Transverse colon (tissue), 4 donors: ENCODE results near the gene DNM1. TPM values are rescaled to one million over a fixed set of nuclear protein-coding genes. Genes with fewer than 3 reads are reported as not detected.

Experiments used
- DNase-seq: peaks from one replicate; pipeline ENCODE4 v3.0.0-alpha.2; 2019
- H3K27ac ChIP-seq, 4 donors: fragments of 200-600 bp; sonication (generic); 2 replicates each; pipeline ENCODE4 v1.5.1; 2016 to 2018; ENCODE audit warnings: inconsistent platforms in 4 of 4
- H3K27me3 ChIP-seq: fragments of 200-600 bp; sonication (generic); 2 replicates; pipeline ENCODE4 v1.5.1; 2017; ENCODE audit warnings: inconsistent platforms
- H3K36me3 ChIP-seq, 4 donors: fragments of 200-600 bp; sonication (generic); 2 replicates each; pipeline ENCODE4 v1.5.1; 2017 to 2019; ENCODE audit warnings: inconsistent platforms in 4 of 4
- H3K4me1 ChIP-seq, 4 donors: fragments of 200-600 bp; sonication (generic); 2 replicates each; pipeline ENCODE4 v1.5.1; 2017 to 2020; ENCODE audit warnings: inconsistent platforms in 4 of 4
- H3K4me3 ChIP-seq, 4 donors: fragments of 200-600 bp; sonication (generic); 1 replicate in 1 of 4; 2 replicates in 3 of 4; pipeline versions ENCODE4 v1.5.1 to v1.6.1; 2017 to 2019; ENCODE audit warnings: inconsistent platforms in 4 of 4
- H3K9me3 ChIP-seq, 2 donors: fragments of 200-600 bp; sonication (generic); 2 replicates each; pipeline ENCODE4 v1.5.1; 2017 to 2019; ENCODE audit warnings: inconsistent platforms in 2 of 2
- EP300 ChIP-seq: sonication (generic); formaldehyde crosslinking; IDR thresholded peaks from one replicate; pipeline ENCODE4 v1.6.1; 2017; ENCODE audit warnings: antibody characterized with exemption, low read depth
- POLR2A ChIP-seq: fragments of 450-650 bp; IDR thresholded peaks from one replicate; pipeline ENCODE4 v1.6.1; 2016; ENCODE audit warnings: antibody characterized with exemption, mild to moderate bottlenecking, moderate library complexity
- POLR2AphosphoS5 ChIP-seq, 3 donors: sonication (generic); formaldehyde crosslinking; IDR thresholded peaks; one replicate each; pipeline ENCODE4 v1.6.1; 2016; ENCODE audit warnings: antibody characterized with exemption in 3 of 3
- WGBS, 2 donors: methylation state at CpG; one replicate each; pipeline ENCODE4 v1.1.5; 2018; ENCODE audit warnings: low coverage in 1 of 2; 5-methylcytosine and 5-hydroxymethylcytosine counted together
- in situ Hi-C, 4 donors: fragments of 200-750 bp; cut with MboI; loops; one replicate each; pipeline versions ENCODE4 v1.15.0 to v1.15.1; 2017; ENCODE audit warnings: low sequenced_read_pairs in 3 of 4, low pct_ligation_motif_present in 1 of 4, low pct_unique_long_range_greater_than_20kb in 1 of 4
- intact Hi-C: fragments of 100-400 bp; cut with DNase I; formaldehyde crosslinking; loops from one replicate; pipeline ENCODE4 v1.15.1; 2023; ENCODE audit warnings: low total_unique reads
- total RNA-seq, 4 donors: library from RNA; depleted of rRNA; stranded (reverse); fragments of >200 nt; gene quantifications; one replicate each; pipeline ENCODE4 v1.1.0, GENCODE V29; 2016
- TF ChIP-seq, protein P1 (sequence below), 5 experiments: fragments of 200-600 bp in 3 of 5; fragments of 450-650 bp in 2 of 5; sonication (generic) in 3 of 5; IDR thresholded peaks; 1 replicate in 2 of 5; 2 replicates in 3 of 5; pipeline ENCODE4 v1.5.1; 2016 to 2017; ENCODE audit warnings: antibody characterized with exemption in 5 of 5, inconsistent platforms in 3 of 5, mild to moderate bottlenecking in 2 of 5, moderate library complexity in 1 of 5

DNM1 gene
- total RNA-seq, 4 donors from 2014 or later: 7.5 to 41.8 (median 14.3) TPM

DNA sequence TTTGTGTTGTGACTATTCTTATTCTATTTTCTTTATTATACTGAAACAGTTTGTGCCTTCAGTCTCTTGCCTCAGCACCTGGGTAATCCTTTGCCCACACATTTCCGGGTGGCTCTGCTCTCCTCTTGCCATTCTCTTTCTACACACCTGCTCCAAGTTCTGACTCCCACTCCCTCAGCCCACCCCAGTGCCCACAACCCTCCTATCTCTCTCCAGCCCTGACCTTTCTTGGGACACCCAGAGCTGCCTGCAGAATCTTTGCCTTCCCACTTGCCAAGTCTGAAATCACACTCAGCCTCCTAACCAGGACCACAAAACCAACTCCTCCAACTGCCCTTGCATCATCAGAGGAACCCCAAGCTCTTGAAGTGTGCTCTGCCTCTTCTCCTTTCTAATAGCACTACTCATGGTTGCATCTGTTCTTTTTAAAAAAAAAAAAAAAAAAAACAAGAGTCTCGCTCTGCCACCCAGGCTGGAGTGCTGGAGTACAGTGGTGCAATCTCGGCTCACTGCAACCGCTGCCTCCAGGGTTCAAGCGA is 77.0 kb downstream of the DNM1 start:
- 95 to 100% methylated on average over 3 to 5 of the region's 5 CpGs for WGBS, 2 donors
- TF ChIP-seq POLR2AphosphoS5 (IDR thresholded peaks at IDR 0.05): no peak
- TF ChIP-seq POLR2A: no peak
- TF ChIP-seq, protein P1, sequence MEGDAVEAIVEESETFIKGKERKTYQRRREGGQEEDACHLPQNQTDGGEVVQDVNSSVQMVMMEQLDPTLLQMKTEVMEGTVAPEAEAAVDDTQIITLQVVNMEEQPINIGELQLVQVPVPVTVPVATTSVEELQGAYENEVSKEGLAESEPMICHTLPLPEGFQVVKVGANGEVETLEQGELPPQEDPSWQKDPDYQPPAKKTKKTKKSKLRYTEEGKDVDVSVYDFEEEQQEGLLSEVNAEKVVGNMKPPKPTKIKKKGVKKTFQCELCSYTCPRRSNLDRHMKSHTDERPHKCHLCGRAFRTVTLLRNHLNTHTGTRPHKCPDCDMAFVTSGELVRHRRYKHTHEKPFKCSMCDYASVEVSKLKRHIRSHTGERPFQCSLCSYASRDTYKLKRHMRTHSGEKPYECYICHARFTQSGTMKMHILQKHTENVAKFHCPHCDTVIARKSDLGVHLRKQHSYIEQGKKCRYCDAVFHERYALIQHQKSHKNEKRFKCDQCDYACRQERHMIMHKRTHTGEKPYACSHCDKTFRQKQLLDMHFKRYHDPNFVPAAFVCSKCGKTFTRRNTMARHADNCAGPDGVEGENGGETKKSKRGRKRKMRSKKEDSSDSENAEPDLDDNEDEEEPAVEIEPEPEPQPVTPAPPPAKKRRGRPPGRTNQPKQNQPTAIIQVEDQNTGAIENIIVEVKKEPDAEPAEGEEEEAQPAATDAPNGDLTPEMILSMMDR (IDR thresholded peaks at IDR 0.05): no peak
- no peak for TF ChIP-seq EP300
- Histone ChIP-seq H3K4me3 (no peak overlapping the region), H3K27me3 (no peaks in the 10 kb centered on the region), H3K36me3 (no peaks in the 10 kb centered on the region), H3K27ac (no peak overlapping the region), H3K4me1 (peaks cover 10 to 13% (median 12%) of the 10 kb centered on the region in 4 donors), H3K9me3 (no peaks in the 10 kb centered on the region)
- in situ Hi-C loops: no loop called here
- intact Hi-C loops: no loop called here
- DNase-seq: no peak

DNA sequence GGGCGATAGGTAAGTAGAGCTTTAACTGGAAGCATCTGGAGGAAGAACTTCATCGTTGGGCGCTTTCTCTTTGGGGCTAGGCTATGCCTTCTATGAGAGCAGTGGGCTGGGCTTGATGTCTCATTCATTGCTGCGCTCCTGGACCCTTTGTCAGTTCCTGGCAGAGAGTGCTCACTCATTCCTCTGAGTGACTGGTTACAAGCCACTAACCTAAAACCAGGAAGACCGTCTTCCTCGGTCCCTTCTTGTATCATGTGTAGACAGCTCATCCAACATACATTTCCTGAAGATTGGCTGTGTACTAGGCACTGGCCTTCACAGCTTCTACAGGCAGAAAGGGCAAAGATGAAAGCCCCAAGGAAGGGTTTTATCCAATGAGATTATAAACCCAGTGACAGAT is 79.3 kb downstream of the DNM1 start:
- DNase-seq: no peak
- Histone ChIP-seq H3K9me3 (no peaks in the 10 kb centered on the region), H3K27me3 (no peaks in the 10 kb centered on the region), H3K4me3 (no peak overlapping the region), H3K4me1 (peaks cover under 1 to 2% (median under 1%) of the 10 kb centered on the region in 4 donors), H3K27ac (no peak overlapping the region), H3K36me3 (peaks cover 0 to 8% (median 0%) of the 10 kb centered on the region in 4 donors)
- TF ChIP-seq, protein P1 (IDR thresholded peaks at IDR 0.05): no peak
- no peak for TF ChIP-seq EP300
- no peak for TF ChIP-seq POLR2AphosphoS5 (IDR thresholded peaks at IDR 0.05)
- TF ChIP-seq POLR2A: no peak
- WGBS, 2 donors: 96% methylated on average over 3 to 6 of the region's 6 CpGs
- intact Hi-C loops (no loop called here), in situ Hi-C loops (no loop called here)

DNA sequence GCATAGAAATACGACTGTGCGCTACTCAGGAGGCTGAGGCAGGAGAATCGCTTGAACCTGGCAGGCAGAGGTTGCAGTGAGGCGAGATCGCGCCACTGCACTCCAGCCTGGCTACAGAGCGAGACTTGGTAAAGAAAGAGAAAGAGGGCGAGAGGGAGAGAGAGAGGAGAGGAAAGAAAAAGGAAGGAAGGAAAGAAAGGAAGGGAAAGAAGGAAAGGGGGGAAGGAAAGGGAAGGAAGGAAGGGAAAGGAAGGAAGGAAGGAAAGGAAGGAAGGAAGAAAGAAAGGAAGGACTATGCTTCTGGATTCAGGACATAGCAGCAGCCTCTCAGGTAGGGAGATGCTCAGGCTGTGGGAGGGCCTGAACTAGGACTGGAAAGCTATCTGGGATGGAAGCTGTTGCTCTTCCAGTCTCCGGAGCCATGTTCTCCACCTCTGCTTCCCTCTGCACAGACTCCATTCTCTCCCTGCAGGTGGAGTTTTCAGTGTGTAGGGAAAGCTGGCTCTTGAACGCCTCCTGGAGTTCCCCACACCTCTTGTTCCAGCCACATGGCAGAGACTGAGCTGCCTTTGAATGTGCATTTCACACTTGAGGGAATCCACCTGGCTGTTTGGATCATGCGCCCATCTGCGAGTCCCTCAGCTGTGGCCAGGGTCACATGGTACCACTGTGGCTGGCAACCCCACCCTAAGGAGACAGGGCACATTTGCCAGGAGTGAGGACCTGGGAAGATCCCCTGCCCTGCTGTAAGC is 82.0 kb downstream of the DNM1 start:
- Histone ChIP-seq H3K27ac (no peak overlapping the region), H3K4me1 (no peaks in the 10 kb centered on the region), H3K4me3 (no peak overlapping the region), H3K36me3 (peaks cover 0 to 8% (median 0%) of the 10 kb centered on the region in 4 donors), H3K9me3 (no peaks in the 10 kb centered on the region), H3K27me3 (no peaks in the 10 kb centered on the region)
- 89 to 92% methylated on average over 10 to 12 of the region's 12 CpGs for WGBS, 2 donors
- TF ChIP-seq, protein P1 (IDR thresholded peaks at IDR 0.05): no peak
- TF ChIP-seq POLR2AphosphoS5 (IDR thresholded peaks at IDR 0.05) (no peak), EP300 (no peak), POLR2A (no peak)
- intact Hi-C loops (loop anchor here (5.0 kb wide), 1 partner anchor 57 kb away; the partner anchor contains the start of gene SLC27A4), in situ Hi-C loops (no loop called here)
- no peak for DNase-seq

DNA sequence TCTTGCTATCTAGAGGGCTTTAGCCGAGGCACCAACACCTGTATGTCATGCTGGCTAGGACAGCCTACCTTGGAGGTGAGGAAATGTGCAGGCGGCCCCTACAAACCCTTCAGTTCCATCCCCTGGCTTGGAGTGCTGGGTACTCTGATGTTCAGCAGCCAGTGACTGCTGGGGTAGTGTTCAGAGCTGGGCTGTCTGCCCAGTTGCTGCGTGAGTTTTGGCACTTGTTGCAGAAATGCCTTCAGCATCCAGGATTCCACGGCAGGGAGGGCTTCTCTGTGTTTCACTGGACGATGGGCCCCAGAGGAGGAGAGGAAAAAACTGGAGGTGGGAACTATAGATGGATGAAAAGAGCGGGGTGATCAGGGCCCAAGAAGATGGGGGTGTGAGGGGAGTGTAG is 83.3 kb downstream of the DNM1 start:
- 29 to 69% methylated on average over 1 to 6 of the region's 6 CpGs for WGBS, 2 donors

More for the DNA sequence above, 83.3 kb downstream of the DNM1 start:
- intact Hi-C loops (loop anchor here (5.0 kb wide), 1 partner anchor 56 kb away; the partner anchor contains the start of gene SLC27A4), in situ Hi-C loops (no loop called here)
- H3K27ac ChIP-seq: no peak overlapping the region
- DNase-seq: no peak
- no peak overlapping the region for H3K4me3 ChIP-seq
- H3K4me1 ChIP-seq: no peaks in the 10 kb centered on the region
- peaks cover 0 to 8% (median 0%) of the 10 kb centered on the region in 4 donors for H3K36me3 ChIP-seq
- H3K9me3 ChIP-seq: no peaks in the 10 kb centered on the region
- TF ChIP-seq EP300 (no peak), POLR2AphosphoS5 (IDR thresholded peaks at IDR 0.05) (no peak), POLR2A (no peak)
- TF ChIP-seq, protein P1 (IDR thresholded peaks at IDR 0.05): no peak
- no peaks in the 10 kb centered on the region for H3K27me3 ChIP-seq
